K562 (cell line): ENCODE measurements around the gene RPH3AL. TPM values are rescaled to one million over a fixed set of nuclear protein-coding genes. Genes with fewer than 3 reads are reported as not detected.

Experiments
- ATAC-seq: fragments of 200-7000 bp; cut with Tn5 transposase; 3 replicates; pipeline ENCODE4 v1.9.1; 2020; ENCODE audit warnings: moderate library complexity
- BruUV-seq: library from RNA; stranded (reverse); fragments of 400-500 nt; replicated peaks from 2 replicates; lab custom pipeline; 2021; lab: Mats Ljungman, UMichigan
- CTCF ChIA-PET: fragments of 300-600 bp; formaldehyde crosslinking; extraction: SDS; loops from one replicate; lab custom pipeline; 2021; ENCODE audit warnings: low intra/inter-chr PET ratio; lab: Yijun Ruan, JAX
- POLR2A ChIA-PET: fragments of 300-600, 350-650 bp; sonication (Branson Sonifier 250); formaldehyde crosslinking; extraction: SDS; loops from one replicate; lab custom pipeline; 2021; ENCODE audit warnings: antibody characterized with exemption, inconsistent platforms; lab: Yijun Ruan, JAX
- DNase-seq, 4 experiments: peaks; one replicate each; pipeline versions ENCODE4 v3.0.0 to v3.0.0-alpha.2; 2011 to 2018; ENCODE audit warnings: low spot score in 3 of 4, mixed read lengths in 3 of 4; ENCODE audit errors: extremely low read depth in 1 of 4
- FAIRE-seq: peaks from 2 replicates; lab custom pipeline; 2011; peaks lifted over from hg19 to GRCh38; lab: Jason Lieb, UNC
- H2AFZ ChIP-seq: 2 replicates; pipeline ENCODE4 v1.6.0; 2011; ENCODE audit warnings: low read depth, low read length, control low read depth, inconsistent platforms
- H3K27ac ChIP-seq: fragments of 200-600 bp; 3 replicates; pipeline ENCODE4 v1.8.0; 2011; ENCODE audit warnings: low read depth, mild to moderate bottlenecking, control low read depth, inconsistent platforms, low read length, moderate library complexity, mixed read lengths; ENCODE audit errors: extremely low read depth
- H3K27me3 ChIP-seq, 2 experiments: fragments of 300-600 bp in 1 of 2; 2 replicates in 1 of 2; 3 replicates in 1 of 2; pipeline versions ENCODE4 v1.6.0 to v1.8.0; 2011; ENCODE audit warnings: inconsistent platforms in 2 of 2, low read length in 2 of 2, mild to moderate bottlenecking in 1 of 2, mixed read lengths in 1 of 2, moderate library complexity in 1 of 2; ENCODE audit not compliant: control insufficient read depth in 2 of 2, insufficient read depth in 2 of 2
- H3K36me3 ChIP-seq: fragments of 300-600 bp; 3 replicates; pipeline ENCODE4 v1.8.0; 2011; ENCODE audit warnings: mild to moderate bottlenecking, low read length, inconsistent platforms; ENCODE audit not compliant: control insufficient read depth, insufficient read depth
- H3K4me1 ChIP-seq, 2 experiments: fragments of 200-600 bp in 1 of 2; replicated peaks in 1 of 2; 2 replicates in 1 of 2; 3 replicates in 1 of 2; pipeline versions ENCODE4 v1.5.1 to v1.8.0; 2011; ENCODE audit warnings: inconsistent platforms in 2 of 2, low read length in 2 of 2, mild to moderate bottlenecking in 1 of 2, mixed read lengths in 1 of 2, moderate library complexity in 1 of 2; ENCODE audit not compliant: control insufficient read depth in 2 of 2, insufficient read depth in 2 of 2
- H3K4me2 ChIP-seq: 2 replicates; pipeline ENCODE4 v1.6.1; 2011; ENCODE audit warnings: low read length, control low read depth, inconsistent platforms, mixed read lengths; ENCODE audit not compliant: insufficient read depth
- H3K4me3 ChIP-seq: fragments of 200-600 bp; sonication (generic), shearing (Covaris generic); 2 replicates; pipeline ENCODE4 v1.5.1; 2016; ENCODE audit warnings: control low read depth, inconsistent platforms
- H3K79me2 ChIP-seq: fragments of 200-600 bp; 3 replicates; pipeline ENCODE4 v1.8.0; 2011; ENCODE audit warnings: low read length, inconsistent platforms; ENCODE audit not compliant: control insufficient read depth, insufficient read depth
- H3K9ac ChIP-seq, 2 experiments: 2 replicates each; pipeline versions ENCODE4 v1.6.0 to v1.6.1; 2011; ENCODE audit warnings: low read depth in 2 of 2, low read length in 2 of 2, control low read depth in 1 of 2, inconsistent platforms in 1 of 2, mild to moderate bottlenecking in 1 of 2, mixed read lengths in 1 of 2; ENCODE audit not compliant: insufficient read depth in 1 of 2
- H3K9me1 ChIP-seq: one replicate; pipeline ENCODE4 v1.6.0; 2011; ENCODE audit warnings: inconsistent platforms, mild to moderate bottlenecking, low read length, moderate library complexity; ENCODE audit not compliant: control insufficient read depth, insufficient read depth
- H3K9me3 ChIP-seq: replicated peaks from 2 replicates; pipeline ENCODE4 v1.5.1; 2011; ENCODE audit warnings: low read depth, low read length, inconsistent platforms; ENCODE audit not compliant: control insufficient read depth, insufficient read depth
- H4K20me1 ChIP-seq: replicated peaks from 2 replicates; pipeline ENCODE4 v1.6.1; 2011; ENCODE audit warnings: low read length, inconsistent platforms, mixed read lengths; ENCODE audit not compliant: control insufficient read depth, insufficient read depth
- ARID2 ChIP-seq: fragments of 450-650 bp; IDR thresholded peaks from 2 replicates; pipeline ENCODE4 v1.6.1; 2017; ENCODE audit warnings: antibody characterized with exemption, mild to moderate bottlenecking
- CBFB ChIP-seq: sonication (generic); formaldehyde crosslinking; IDR thresholded peaks from 2 replicates; pipeline ENCODE4 v1.4.0; 2020; ENCODE audit warnings: mild to moderate bottlenecking, missing genetic modification reagents
- CBX1 ChIP-seq: sonication (generic); IDR thresholded peaks from 2 replicates; pipeline ENCODE4 v1.6.1; 2016; ENCODE audit warnings: antibody characterized with exemption, low read depth, mild to moderate bottlenecking
- HMG20A ChIP-seq: fragments of 450-650 bp; formaldehyde crosslinking; conservative IDR thresholded peaks from 2 replicates; pipeline ENCODE4 v1.4.0; 2020; ENCODE audit warnings: mild to moderate bottlenecking, mixed read lengths
- IRF2 ChIP-seq: sonication (generic); formaldehyde crosslinking; IDR thresholded peaks from 2 replicates; pipeline ENCODE4 v1.8.1; 2022; ENCODE audit warnings: mild to moderate bottlenecking, missing genetic modification reagents
- MEF2D ChIP-seq: conservative IDR thresholded peaks from 2 replicates; pipeline ENCODE4 v1.6.1; 2016; ENCODE audit warnings: low read depth, missing genetic modification characterization, missing compliant biosample characterization
- NFE2L1 ChIP-seq: fragments of 450-650 bp; IDR thresholded peaks from 2 replicates; pipeline ENCODE4 v1.6.1; 2016; ENCODE audit warnings: missing genetic modification characterization, low read depth, mild to moderate bottlenecking, missing compliant biosample characterization, moderate library complexity, borderline replicate concordance
- PHF21A ChIP-seq: fragments of 450-650 bp; IDR thresholded peaks from 2 replicates; pipeline ENCODE4 v1.6.1; 2017; ENCODE audit warnings: low read depth, borderline replicate concordance
- RAD51 ChIP-seq: fragments of 450-650 bp; IDR thresholded peaks from 2 replicates; pipeline ENCODE4 v1.7.1; 2016; ENCODE audit warnings: low read depth, mild to moderate bottlenecking, borderline replicate concordance
- SP2 ChIP-seq: IDR thresholded peaks from 2 replicates; pipeline ENCODE4 v1.6.1; 2011; ENCODE audit warnings: mild to moderate bottlenecking, low read depth, low read length, moderate library complexity; ENCODE audit not compliant: poor library complexity, severe bottlenecking; ENCODE audit errors: extremely low read depth
- ZBTB17 ChIP-seq: fragments of 450-650 bp; formaldehyde crosslinking; IDR thresholded peaks from 2 replicates; pipeline ENCODE4 v1.4.0; 2020; ENCODE audit warnings: mild to moderate bottlenecking
- ZNF224 ChIP-seq: sonication (generic); formaldehyde crosslinking; IDR thresholded peaks from 2 replicates; pipeline ENCODE4 v1.8.0; 2022; ENCODE audit warnings: mild to moderate bottlenecking, missing genetic modification reagents
- WGBS: fragments of 100-300 bp; shearing (Covaris generic); methylation state at CpG from one replicate; pipeline ENCODE4 v1.1.6; 2016; ENCODE audit warnings: low coverage, mixed read lengths; ENCODE audit not compliant: insufficient coverage; ENCODE audit errors: missing lambda C conversion rate; 5-methylcytosine and 5-hydroxymethylcytosine counted together
- in situ Hi-C: fragments of 300-500 bp; cut with MboI; formaldehyde crosslinking; loops from 4 replicates; pipeline ENCODE4 v1.15.0; 2018; ENCODE audit warnings: inconsistent platforms, mixed read lengths
- intact Hi-C: fragments of 100-400 bp; cut with micrococcal nuclease; formaldehyde crosslinking; loops from 2 replicates; pipeline ENCODE4 v1.14.2; 2022
- polyA plus RNA-seq, 8 experiments: library from polyadenylated mRNA; depleted of rRNA in 4 of 8; stranded (reverse) in 5 of 8; unstranded in 3 of 8; fragments of >200 nt; fragmentation: Nextera tagmentation in 2 of 8; fragmentation: Illumina TruSeq in 1 of 8; extraction: Ambion mirVana in 2 of 8; extraction: Trizol in 1 of 8; gene quantifications; 2 replicates each; pipeline versions ENCODE4 v1.2.1 to v1.2.3, GENCODE V29; 2011 to 2014; ENCODE audit warnings: inconsistent platforms in 1 of 8, missing spikeins in 1 of 8
- total RNA-seq, 7 experiments: library from RNA; depleted of rRNA in 6 of 7; stranded (reverse); fragments of >200 nt in 6 of 7; fragmentation: Illumina TruSeq in 2 of 7; extraction: Trizol in 2 of 7; gene quantifications; 2 replicates each; pipeline versions ENCODE4 v1.2.1 to v1.2.3, GENCODE V29; 2011 to 2021; ENCODE audit warnings: low replicate concordance in 1 of 7
- TF ChIP-seq, protein P1 (sequence below): fragments of 250-450 bp; sonication (Bioruptor Pico); IDR thresholded peaks from 2 replicates; pipeline ENCODE4 v1.4.0; 2020; ENCODE audit warnings: borderline replicate concordance
- TF ChIP-seq, protein P2 (sequence below): sonication (generic); formaldehyde crosslinking; IDR thresholded peaks from 2 replicates; pipeline ENCODE4 v1.4.0; 2020; ENCODE audit warnings: mild to moderate bottlenecking, missing genetic modification reagents

RPH3AL gene
- total and polyA plus RNA-seq, 9 of the 15 experiments (the other 6 are each of a cell fraction or from before 2014, with no cell fraction given): 0.18 to 1.7 (median 0.39) TPM

DNA sequence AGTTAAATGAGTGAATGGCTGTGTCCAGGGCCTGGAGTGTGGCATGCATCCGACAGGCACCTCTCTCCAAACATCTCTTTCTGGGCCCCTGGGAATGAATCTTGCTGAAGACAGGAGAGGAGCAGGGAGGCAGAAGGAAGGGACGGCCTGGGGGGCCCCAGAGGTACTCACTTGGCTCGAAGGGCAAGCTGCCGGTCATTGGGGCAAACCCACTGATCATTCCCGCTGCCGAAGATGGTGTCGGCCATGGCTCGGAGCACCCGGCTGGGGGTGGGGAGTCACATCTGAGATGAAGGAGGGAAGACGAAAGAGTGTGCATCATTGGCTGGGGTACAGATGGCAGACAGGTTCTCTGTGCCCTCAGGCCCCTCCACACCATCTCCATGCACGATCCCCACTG lies 25.3 kb downstream of the RPH3AL start:
- H3K36me3 ChIP-seq: no peaks in the 10 kb centered on the region
- TF ChIP-seq, protein P1, sequence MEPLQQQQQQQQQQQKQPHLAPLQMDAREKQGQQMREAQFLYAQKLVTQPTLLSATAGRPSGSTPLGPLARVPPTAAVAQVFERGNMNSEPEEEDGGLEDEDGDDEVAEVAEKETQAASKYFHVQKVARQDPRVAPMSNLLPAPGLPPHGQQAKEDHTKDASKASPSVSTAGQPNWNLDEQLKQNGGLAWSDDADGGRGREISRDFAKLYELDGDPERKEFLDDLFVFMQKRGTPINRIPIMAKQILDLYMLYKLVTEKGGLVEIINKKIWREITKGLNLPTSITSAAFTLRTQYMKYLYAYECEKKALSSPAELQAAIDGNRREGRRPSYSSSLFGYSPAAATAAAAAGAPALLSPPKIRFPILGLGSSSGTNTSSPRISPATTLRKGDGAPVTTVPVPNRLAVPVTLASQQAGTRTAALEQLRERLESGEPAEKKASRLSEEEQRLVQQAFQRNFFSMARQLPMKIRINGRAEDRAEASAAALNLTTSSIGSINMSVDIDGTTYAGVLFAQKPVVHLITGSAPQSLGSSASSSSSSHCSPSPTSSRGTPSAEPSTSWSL (CRISPR knock-in tag): no peak
- TF ChIP-seq RAD51 (no peak), MEF2D (no peak), ARID2 (no peak), CBX1 (no peak), HMG20A (CRISPR knock-in tag) (no peak), NFE2L1 (no peak), SP2 (no peak), PHF21A (no peak), IRF2 (CRISPR knock-in tag) (no peak), CBFB (CRISPR knock-in tag) (no peak), ZNF224 (CRISPR knock-in tag) (no peak), ZBTB17 (CRISPR knock-in tag) (no peak)
- TF ChIP-seq, protein P2, sequence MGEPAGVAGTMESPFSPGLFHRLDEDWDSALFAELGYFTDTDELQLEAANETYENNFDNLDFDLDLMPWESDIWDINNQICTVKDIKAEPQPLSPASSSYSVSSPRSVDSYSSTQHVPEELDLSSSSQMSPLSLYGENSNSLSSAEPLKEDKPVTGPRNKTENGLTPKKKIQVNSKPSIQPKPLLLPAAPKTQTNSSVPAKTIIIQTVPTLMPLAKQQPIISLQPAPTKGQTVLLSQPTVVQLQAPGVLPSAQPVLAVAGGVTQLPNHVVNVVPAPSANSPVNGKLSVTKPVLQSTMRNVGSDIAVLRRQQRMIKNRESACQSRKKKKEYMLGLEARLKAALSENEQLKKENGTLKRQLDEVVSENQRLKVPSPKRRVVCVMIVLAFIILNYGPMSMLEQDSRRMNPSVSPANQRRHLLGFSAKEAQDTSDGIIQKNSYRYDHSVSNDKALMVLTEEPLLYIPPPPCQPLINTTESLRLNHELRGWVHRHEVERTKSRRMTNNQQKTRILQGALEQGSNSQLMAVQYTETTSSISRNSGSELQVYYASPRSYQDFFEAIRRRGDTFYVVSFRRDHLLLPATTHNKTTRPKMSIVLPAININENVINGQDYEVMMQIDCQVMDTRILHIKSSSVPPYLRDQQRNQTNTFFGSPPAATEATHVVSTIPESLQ: no peak
- intact Hi-C loops (no loop called here), in situ Hi-C loops (no loop called here)
- H3K4me2 ChIP-seq: no peak overlapping the region
- H3K9me1 ChIP-seq: no peaks in the 10 kb centered on the region
- no peak overlapping the region for H2AFZ ChIP-seq
- H3K9ac ChIP-seq: no peak overlapping the region
- H3K79me2 ChIP-seq: no peaks in the 10 kb centered on the region
- no peak overlapping the region for H3K27ac ChIP-seq
- H3K4me3 ChIP-seq: no peak overlapping the region
- ATAC-seq: no peak
- H3K27me3 ChIP-seq: peaks cover 4 to 66% of the 10 kb centered on the region in 2 experiments; a peak in 4 of 5 replicates
- 2% methylated on average over 8 of the region's 11 CpGs for WGBS
- no peaks in the 10 kb centered on the region for H3K9me3 ChIP-seq
- ChIA-PET POLR2A (no interaction called here), CTCF (no interaction called here)
- no peak for DNase-seq
- BruUV-seq: no TSS peak
- no peaks in the 10 kb centered on the region; the same call in none of the 2 replicates for H4K20me1 ChIP-seq
- FAIRE-seq: no peak
- H3K4me1 ChIP-seq: no peaks in the 10 kb centered on the region; a peak in 1 of 5 replicates
